Breast epithelium (tissue), 3 donors: ENCODE measurements around the gene WDR18.

Experiments used
- CTCF ChIP-seq, 3 donors: fragments of 450-650 bp; IDR thresholded peaks; one replicate each; pipeline ENCODE4 v1.5.1; 2016 to 2017; ENCODE audit warnings: antibody characterized with exemption in 3 of 3, mild to moderate bottlenecking in 3 of 3, moderate library complexity in 3 of 3
- POLR2AphosphoS5 ChIP-seq, 3 donors: sonication (generic); formaldehyde crosslinking; IDR thresholded peaks; one replicate each; pipeline ENCODE4 v1.6.1; 2017; ENCODE audit warnings: antibody characterized with exemption in 3 of 3

GRCh38 chr19:972281-972680 is 11.9 kb upstream of the WDR18 start:
- TF ChIP-seq CTCF (IDR thresholded peaks at IDR 0.05) (no peak), POLR2AphosphoS5 (IDR thresholded peaks at IDR 0.05) (no peak)
